ENCODE results near the gene GOLGA8B.
"Not testable (repeated sequence)": the region's sequence is repeated elsewhere in the genome, so short reads cannot be mapped to it uniquely, and the experiment has no call there.

Gene GOLGA8B

DNA sequence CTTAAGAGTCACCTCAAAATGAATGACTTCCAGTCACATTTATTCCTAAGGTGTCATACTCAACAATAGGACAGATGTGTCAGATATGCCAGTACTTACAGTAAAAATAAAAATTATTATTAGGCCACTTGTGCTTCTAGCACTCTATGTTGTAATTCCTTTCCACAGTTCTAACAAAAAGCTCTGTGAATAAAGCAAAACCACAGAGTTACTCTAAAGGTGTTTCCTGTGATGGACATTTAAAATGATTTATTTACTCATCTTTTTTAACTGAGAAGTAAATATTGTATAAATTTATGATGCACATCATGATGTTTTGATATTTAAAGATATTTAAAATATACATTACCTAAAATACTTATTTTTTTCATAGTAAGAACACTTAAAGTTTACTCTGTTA is 13.9 kb upstream of the GOLGA8B start:
- TF ChIP-seq, protein P1, sequence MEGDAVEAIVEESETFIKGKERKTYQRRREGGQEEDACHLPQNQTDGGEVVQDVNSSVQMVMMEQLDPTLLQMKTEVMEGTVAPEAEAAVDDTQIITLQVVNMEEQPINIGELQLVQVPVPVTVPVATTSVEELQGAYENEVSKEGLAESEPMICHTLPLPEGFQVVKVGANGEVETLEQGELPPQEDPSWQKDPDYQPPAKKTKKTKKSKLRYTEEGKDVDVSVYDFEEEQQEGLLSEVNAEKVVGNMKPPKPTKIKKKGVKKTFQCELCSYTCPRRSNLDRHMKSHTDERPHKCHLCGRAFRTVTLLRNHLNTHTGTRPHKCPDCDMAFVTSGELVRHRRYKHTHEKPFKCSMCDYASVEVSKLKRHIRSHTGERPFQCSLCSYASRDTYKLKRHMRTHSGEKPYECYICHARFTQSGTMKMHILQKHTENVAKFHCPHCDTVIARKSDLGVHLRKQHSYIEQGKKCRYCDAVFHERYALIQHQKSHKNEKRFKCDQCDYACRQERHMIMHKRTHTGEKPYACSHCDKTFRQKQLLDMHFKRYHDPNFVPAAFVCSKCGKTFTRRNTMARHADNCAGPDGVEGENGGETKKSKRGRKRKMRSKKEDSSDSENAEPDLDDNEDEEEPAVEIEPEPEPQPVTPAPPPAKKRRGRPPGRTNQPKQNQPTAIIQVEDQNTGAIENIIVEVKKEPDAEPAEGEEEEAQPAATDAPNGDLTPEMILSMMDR (IDR thresholded peaks at IDR 0.05; ENCODE audit: low read depth, low read length), result no peak
- H3K4me3 ChIP-seq (ENCODE audit: low read depth, low read length), result no peak overlapping the region

DNA sequence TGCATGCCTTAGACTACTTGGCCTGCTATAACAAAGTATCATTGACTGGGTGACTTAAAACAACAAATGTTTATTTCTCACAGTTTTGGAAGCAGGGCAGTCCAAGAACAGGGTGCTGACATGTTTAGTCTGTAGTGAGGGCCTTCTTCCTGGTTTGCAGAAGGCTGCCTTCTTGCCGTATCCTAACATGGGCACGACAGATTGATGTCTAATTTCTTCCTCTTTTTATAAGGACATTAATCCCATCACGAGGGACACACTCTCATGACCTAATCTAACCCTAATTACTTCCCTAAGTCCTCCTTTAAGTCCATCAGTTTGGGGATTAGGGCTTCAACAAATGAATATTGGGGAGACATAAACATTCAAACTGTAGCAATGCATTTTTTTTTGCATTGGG is 10.9 kb upstream of the GOLGA8B start:
- TF ChIP-seq, protein P1 (IDR thresholded peaks at IDR 0.05; ENCODE audit: low read depth, low read length), result no peak
- no peak overlapping the region for H3K4me3 ChIP-seq (ENCODE audit: low read depth, low read length)

DNA sequence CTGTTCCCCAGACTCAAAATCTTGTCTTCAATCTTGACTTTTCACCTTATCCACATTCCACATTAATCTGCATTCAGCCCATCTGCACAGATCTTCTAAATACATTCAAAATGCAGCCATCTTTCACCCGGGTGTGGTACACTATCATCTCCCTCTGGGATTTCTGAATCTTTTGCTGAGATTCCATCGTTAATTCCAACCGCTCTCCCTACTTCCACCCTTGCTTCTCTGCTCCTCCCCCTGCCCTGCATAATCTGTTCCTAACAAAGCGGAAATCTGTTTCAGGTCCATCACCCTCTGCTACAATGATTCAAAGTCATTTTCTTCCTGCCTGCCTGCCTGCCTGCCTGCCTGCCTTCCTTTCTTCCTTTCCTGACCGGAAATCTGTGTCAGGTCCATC is 7.9 kb upstream of the GOLGA8B start:
- H3K4me3 ChIP-seq (ENCODE audit: low read depth, low read length), result no peak overlapping the region
- TF ChIP-seq, protein P1 (IDR thresholded peaks at IDR 0.05; ENCODE audit: low read depth, low read length), result no peak

DNA sequence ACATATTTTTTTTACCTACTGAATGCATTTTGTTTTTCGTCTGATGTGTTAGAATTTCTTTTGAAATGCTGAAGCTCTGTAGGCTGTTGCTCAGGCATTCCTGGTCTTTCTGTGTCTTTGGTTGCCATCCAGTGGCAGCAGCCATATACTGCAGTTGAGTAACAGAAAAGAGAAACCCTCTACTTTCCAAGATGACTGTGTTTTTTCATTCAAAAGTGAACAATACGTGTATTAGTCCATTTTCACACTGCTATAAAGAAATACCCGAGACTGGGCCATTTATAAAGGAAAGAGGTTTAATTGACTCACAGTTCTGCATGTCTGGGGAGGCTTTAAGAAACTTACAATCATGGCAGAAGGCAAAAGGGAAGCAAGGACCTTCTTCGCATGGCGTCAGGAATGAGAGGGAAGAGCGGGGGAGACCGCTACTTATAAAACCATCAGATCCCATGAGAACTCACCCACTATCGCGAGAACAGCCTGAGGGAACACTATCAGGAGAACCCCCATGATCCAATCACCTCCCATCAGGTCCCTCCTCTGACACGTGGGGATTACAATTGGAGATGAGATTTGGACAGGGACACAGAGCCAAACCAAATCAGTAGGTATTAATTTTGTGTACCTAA is 4.7 kb upstream of the GOLGA8B start:
- peak overlapping the region; percentile 44 for H3K4me3 ChIP-seq (ENCODE audit: low read depth, low read length)
- TF ChIP-seq, protein P1 (IDR thresholded peaks at IDR 0.05; ENCODE audit: low read depth, low read length), result peak; percentile 62

DNA sequence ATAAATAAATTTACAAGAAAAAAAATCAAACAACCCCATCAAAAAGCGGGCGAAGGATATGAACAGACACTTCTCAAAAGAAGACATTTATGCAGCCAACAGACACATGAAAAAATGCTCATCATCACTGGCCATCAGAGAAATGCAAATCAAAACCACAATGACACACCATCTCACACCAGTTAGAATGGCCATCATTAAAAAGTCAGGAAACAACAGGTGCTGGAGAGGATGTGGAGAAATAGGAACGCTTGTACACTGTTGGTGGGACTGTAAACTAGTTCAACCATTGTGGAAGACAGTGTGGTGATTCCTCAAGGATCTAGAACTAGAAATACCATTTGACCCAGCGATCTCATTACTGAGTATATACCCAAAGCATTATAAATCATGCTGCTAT is 2.5 kb upstream of the GOLGA8B start:
- H3K4me3 ChIP-seq (ENCODE audit: low read depth, low read length), result not testable (repeated sequence)

DNA sequence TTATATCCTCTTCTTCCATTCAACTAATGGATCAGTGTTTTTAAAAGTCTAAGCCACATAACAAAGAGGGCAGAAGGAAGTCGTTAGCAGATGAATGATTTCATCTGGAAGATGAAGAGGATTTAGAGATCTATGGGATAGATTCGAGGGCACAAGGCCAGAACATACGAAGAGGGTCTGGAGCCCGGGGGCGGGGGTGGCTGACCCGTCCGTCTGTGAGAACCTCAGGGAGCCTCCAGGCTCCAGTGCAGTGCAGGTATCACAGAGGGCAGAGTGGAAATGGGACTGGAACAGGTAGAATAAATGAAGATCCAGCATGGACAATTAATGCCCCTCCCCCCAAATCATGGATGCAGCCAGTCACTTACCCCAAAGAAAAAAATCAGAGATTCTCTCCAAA is 1.5 kb upstream of the GOLGA8B start:
- no peak overlapping the region for H3K4me3 ChIP-seq (ENCODE audit: low read depth, low read length)
- TF ChIP-seq, protein P1 (IDR thresholded peaks at IDR 0.05; ENCODE audit: low read depth, low read length), result no peak

DNA sequence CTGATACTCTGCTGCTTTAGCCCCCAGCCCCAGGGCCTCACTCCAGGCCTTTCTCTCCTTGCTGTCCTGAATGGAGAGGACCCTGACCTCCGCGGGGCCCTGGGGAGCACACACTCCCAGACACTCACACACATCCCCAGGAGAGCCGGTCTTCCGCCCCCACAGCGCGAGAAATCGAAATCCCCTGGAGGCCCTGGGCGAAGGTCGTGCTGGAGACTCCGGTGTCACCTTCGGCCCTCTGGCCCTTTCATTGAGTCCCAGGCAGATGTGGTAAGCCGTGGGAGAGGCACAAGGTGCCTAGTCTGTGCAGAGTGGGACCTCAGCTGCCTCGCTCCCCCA is 848 bp upstream of the GOLGA8B start:
- TF ChIP-seq, protein P1 (IDR thresholded peaks at IDR 0.05; ENCODE audit: low read depth, low read length), result no peak

More for the DNA sequence above, 848 bp upstream of the GOLGA8B start:
- peak overlapping the region; percentile 68 for H3K4me3 ChIP-seq (ENCODE audit: low read depth, low read length)

Measured in WI38 (cell line).